NCI-H82 treated with DMSO at 0.1 percent for 48 hours (cell line): ENCODE measurements around the gene CELA3A.
A peak's percentile ranks its signal among the peaks of the same experiment; 100 is the strongest.
"Not testable (repeated sequence)": the region's sequence is repeated elsewhere in the genome, so short reads cannot be mapped to it uniquely, and the experiment has no call there.

ENCODE experiments used
- DNase-seq: peaks from one replicate; lab custom pipeline; 2025; ENCODE audit not compliant: unreplicated experiment; lab: John Stamatoyannopoulos, UW

Gene CELA3A

DNA sequence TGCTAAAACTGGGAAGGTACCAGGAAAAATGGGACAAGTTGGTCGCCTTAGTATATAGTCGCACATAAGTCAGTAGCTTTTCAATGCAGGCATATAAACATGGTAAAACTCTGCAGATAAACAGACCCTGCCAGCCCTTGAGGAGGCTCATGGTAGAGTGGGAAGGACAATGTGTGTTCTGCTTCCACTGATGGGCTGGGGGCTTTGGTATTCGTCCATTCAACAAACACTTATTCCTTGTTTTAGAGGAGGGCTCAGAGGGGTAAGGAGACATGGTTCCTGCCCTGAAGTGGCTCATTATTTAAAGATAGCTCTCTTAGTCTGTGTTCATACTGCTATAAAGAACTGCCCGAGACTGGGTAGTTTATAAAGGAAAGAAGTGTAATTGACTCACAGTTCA lies 11.3 kb downstream of the CELA3A start:
- not testable (repeated sequence) for DNase-seq

- not testable (repeated sequence) for DNase-seq
Measured at GRCh38 chr1:22014575-22015206, 13.2 kb downstream of the CELA3A start.

GRCh38 chr1:22018583-22019559 lies 17.4 kb downstream of the CELA3A start:
- no peak for DNase-seq

DNA sequence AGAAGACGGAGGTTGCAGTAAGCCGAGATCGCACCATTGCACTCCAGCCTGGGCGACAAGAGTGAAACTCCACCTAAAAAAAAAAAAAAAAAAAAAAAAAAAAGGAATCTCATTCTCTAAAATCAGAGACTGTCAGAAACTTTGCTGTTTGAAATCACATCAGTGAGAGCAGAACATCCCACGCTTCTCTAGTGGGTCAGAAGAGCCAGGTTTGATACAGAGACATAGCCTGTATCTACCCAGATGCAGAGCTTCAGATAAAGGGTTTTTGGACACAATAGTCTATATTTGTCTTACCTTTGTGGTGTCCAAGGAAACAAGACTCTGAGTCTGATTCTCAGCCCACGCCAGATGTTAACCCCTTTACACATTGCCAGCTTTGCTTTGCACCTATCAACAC lies 19.6 kb downstream of the CELA3A start:
- no peak for DNase-seq

DNA sequence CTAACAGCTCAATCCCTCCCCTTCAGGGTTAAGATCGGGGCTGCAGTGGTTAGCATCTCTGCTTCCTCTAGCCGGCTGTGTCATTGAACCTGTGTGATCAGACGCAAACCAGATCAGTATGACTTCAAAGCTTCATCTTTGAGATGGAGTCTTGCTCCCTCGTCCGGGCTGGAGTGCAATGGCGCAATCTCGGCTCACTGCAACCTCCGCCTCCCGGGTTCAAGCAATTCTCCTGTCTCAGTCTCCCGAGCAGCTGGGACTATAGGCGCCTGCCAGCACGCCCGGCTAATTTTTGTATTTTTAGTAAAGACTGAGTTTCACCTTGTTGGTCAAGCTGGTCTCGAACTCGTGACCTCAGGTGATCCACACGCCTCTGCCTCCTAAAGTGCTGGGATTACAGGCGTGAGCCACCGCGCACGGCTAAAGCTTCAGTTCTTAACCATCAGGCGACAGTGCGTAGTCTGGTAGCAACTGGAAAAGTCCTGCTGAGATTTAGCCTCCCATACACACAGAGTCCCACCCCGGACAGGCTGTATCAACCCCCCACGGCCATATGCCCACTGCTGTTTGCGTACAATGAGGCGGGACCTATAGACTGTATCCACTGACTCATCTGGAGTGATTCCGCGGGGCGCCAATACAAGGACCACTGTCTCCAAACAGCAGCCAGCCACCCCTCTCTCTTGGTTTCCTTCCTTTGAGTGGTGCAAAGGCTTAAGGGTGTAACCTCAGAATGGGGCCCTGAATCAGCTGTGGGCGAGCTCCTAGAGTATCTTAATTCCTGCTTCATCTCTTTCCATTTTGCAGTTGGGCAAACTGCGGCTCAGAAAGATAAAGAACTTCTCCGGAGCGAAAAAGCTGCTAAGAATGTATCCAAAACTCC lies 23.3 kb downstream of the CELA3A start:
- DNase-seq: peak; percentile 87

GRCh38 chr1:22025368-22026155 lies 24.1 kb downstream of the CELA3A start:
- DNase-seq: peak; percentile 92

- DNase-seq: no peak
Measured at GRCh38 chr1:22026924-22027289, 25.4 kb downstream of the CELA3A start.

DNA sequence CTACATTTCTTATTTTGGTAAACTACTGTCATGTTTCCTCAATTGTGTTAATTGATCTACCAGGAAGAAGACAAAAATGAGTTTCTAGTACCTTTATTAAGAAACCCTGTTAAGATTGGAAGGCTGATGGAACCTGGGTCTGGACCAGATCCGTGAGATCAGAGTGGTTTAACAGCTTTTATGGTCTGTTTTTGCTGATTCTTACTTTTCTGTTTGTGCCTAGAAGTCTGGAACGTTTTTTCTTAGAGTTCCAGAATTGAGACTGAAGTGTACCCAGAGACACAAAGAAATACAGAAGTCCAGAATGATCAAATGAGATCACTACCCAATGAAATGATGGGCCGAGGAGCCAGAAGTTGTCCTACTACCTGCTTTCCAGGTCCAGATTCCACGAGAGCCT lies 28.6 kb downstream of the CELA3A start:
- DNase-seq: no peak

- DNase-seq: no peak
Measured at GRCh38 chr1:22030473-22030872, 29.0 kb downstream of the CELA3A start.

DNA sequence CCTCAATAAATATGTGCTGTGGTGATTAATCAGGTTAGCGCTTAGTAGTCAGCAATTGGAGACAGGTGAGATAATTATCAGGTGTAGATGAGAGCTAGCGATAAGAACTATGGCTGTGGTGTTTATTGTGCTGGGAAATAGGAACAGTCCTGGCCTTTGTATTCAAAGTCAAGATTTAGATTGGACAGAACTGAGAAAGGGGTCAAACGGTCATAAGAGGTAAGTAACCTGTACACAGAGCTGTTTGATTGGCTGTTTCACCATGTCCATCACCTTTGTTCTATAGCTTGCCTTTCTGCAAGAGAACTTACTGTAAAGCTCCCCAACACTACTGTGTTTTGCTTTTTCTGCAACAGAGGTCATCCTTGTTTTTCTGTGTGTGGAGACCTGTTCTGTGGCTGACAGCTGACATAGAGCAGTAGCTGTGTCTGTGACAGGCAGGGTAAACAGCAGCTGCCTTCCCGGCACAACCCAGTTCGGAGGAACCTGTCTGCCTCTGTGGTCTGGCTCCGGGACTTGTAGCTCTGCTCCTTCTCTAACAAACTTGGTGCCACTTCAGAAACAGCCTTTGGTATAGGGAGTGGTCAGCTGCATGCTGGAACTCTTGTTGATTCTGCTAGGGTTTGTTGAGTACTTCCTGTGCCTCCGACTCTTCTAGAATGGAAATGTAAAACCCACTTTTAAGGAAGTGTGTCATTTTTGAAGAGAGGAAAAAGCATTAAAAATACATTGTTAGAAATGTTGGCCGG lies 29.9 kb downstream of the CELA3A start:
- no peak for DNase-seq

GRCh38 chr1:22034834-22035233 lies 33.4 kb downstream of the CELA3A start:
- not testable (repeated sequence) for DNase-seq

GRCh38 chr1:22037520-22037919 lies 36.1 kb downstream of the CELA3A start:
- no peak for DNase-seq

GRCh38 chr1:22038036-22038435 lies 36.6 kb downstream of the CELA3A start:
- no peak for DNase-seq

GRCh38 chr1:22039594-22040285 lies 38.3 kb downstream of the CELA3A start:
- no peak for DNase-seq

GRCh38 chr1:22040286-22040623 lies 38.8 kb downstream of the CELA3A start:
- DNase-seq: no peak

DNA sequence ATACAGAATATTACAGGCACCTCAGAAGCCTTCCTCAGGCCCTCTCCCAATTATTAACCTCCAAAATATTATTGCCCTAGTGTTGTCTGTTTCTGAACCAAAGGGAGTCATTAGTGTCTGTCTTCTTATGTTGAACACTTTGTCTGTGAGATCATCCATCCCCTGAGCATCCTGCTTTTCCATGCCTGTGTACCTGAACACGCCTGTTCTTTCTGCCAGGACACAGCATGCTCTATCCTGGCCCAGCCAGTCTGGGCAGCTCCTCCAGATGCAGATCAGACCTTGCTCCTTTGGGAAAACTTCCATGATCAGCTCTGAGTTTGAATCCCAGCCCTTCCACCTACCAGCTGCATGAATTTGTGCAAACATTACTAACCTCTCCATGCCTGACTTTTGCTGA lies 40.0 kb downstream of the CELA3A start:
- DNase-seq: no peak

DNA sequence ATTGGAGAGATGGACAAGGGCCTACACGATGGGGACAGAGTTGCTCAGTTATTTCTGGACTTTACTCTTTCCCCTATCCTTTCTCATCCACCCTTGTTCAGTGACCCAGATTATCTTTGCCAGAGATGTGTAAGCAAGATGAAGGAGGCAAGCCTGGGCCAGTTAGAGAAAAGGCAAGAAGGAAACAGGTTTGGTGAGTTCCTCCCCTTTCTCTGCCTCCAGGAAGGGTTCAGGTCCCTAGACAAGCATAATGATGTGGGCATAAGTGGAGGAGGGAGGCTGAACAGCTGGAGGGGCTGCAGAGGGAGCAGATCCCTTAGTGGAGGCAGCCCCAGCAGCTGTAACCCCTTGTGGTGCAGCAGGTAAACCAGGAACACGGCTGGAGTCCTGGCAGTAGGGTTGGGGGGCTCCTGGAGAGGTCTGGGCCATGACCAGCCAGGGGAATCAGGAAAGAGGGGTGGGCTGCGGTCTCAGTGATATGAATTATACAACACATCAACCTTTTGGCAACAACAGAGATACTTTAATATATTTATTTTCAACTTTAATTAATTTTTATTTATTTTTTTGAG lies 41.8 kb downstream of the CELA3A start:
- no peak for DNase-seq

DNA sequence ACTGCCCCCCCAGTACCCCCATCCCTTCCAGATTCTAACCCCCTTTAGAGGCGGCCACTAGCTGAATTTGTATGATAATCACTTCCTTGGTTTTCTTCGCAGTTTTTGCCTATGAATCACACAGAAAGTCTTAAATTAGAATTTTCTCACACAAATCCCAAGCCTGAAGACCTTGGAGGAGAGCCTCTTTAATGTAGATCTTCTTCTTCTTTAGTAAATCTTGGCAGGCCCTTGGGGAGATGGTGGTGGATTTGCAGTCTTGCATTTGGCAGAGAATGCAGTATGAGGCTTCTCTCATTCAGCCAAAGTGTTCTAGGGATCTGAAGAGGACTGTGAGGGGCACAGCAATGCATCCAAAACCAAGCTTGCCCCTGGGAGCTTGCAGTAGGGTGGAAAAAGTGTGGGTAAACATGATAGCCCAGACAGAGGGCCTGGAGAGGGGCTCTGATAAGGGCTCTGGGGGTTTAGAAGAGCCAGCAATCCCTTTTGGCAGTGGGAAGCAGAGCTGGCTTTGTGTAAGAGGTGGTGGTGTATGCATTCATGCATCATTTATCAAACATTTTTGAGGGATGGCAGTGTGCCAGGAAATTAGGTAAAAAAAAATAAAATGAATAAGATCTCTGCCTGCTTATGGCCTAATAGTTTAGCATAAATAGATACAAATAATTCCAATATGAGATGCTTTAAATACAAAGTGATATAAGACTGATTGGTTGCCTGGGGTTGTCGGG lies 43.4 kb downstream of the CELA3A start:
- DNase-seq: no peak
